Right lobe of liver (tissue), 6 donors: Measurements from ENCODE around the gene SYT14. TPM values are rescaled to one million over a fixed set of nuclear protein-coding genes. Genes with fewer than 3 reads are reported as not detected.

Experiments
- ATAC-seq, 4 donors: fragments of 200-7000 bp; cut with Tn5 transposase; one replicate each; pipeline ENCODE4 v1.9.1; 2020; ENCODE audit warnings: mild to moderate bottlenecking in 4 of 4, moderate library complexity in 4 of 4
- DNase-seq, 3 donors: peaks; one replicate each; pipeline ENCODE4 v3.0.0-alpha.2; 2020
- H3K27ac ChIP-seq, 3 donors: fragments of 200-600 bp; one replicate each; pipeline ENCODE4 v1.8.0; 2022
- H3K27me3 ChIP-seq, 2 donors: fragments of 200-600 bp; one replicate each; pipeline ENCODE4 v1.8.0; 2022
- H3K36me3 ChIP-seq, 4 donors: fragments of 200-600 bp; sonication (generic) in 1 of 4; one replicate each; pipeline versions ENCODE4 v1.5.1 to v1.8.0; 2017 to 2022; ENCODE audit warnings: control low read depth in 1 of 4
- H3K4me1 ChIP-seq, 4 donors: fragments of 200-600 bp; sonication (generic) in 1 of 4; one replicate each; pipeline versions ENCODE4 v1.5.1 to v1.8.0; 2017 to 2022; ENCODE audit warnings: control low read depth in 1 of 4
- H3K4me3 ChIP-seq, 3 donors: fragments of 200-600 bp; one replicate each; pipeline ENCODE4 v1.8.0; 2022
- H3K9me3 ChIP-seq, 4 donors: fragments of 200-600 bp; sonication (generic) in 1 of 4; one replicate each; pipeline versions ENCODE4 v1.5.1 to v1.8.0; 2017 to 2022; ENCODE audit warnings: control low read depth in 1 of 4
- POLR2A ChIP-seq: fragments of 450-650 bp; IDR thresholded peaks from one replicate; pipeline ENCODE4 v1.6.1; 2017; ENCODE audit warnings: antibody characterized with exemption, mild to moderate bottlenecking
- WGBS: methylation state at CpG from one replicate; pipeline ENCODE4 v1.1.6; 2018; ENCODE audit warnings: low coverage, low lambda C conversion rate; ENCODE audit not compliant: insufficient coverage; ENCODE audit errors: missing lambda C conversion rate; 5-methylcytosine and 5-hydroxymethylcytosine counted together
- intact Hi-C, 2 donors: fragments of 100-400 bp; cut with DNase I; formaldehyde crosslinking; loops; one replicate each; pipeline versions ENCODE4 v1.11.2 to v1.14.1; 2022
- total RNA-seq, 6 experiments: library from RNA; depleted of rRNA in 2 of 6; stranded (reverse); fragments of >200 nt in 2 of 6; fragmentation: NEBNext Ultra II Directional in 3 of 6; extraction: Animal tissue kit (Norgen Biotek cat#: 25700) in 3 of 6; gene quantifications; one replicate each; pipeline versions ENCODE4 v1.1.0 to v1.2.4, GENCODE V29; 2016 to 2023
- TF ChIP-seq, protein P1 (sequence below), 4 donors: fragments of 200-600 bp in 3 of 4; fragments of 450-650 bp in 1 of 4; IDR thresholded peaks; one replicate each; pipeline versions ENCODE4 v1.5.1 to v1.8.0; 2016 to 2022; ENCODE audit warnings: antibody characterized with exemption in 4 of 4, mild to moderate bottlenecking in 2 of 4
- donor health status: DM: no; HTN: yes; CAD: no.
- donor health status: DM: no; HTN: no; CAD: no.
- donor health status: DM: no; HTN: no; CAD: no.
- donor health status: DM: no; HTN: yes; CAD: no.
- donor health status: DM: no; HTN: yes; CAD: no.

SYT14 gene
- total RNA-seq, 6 experiments from 2014 or later = not detected

DNA sequence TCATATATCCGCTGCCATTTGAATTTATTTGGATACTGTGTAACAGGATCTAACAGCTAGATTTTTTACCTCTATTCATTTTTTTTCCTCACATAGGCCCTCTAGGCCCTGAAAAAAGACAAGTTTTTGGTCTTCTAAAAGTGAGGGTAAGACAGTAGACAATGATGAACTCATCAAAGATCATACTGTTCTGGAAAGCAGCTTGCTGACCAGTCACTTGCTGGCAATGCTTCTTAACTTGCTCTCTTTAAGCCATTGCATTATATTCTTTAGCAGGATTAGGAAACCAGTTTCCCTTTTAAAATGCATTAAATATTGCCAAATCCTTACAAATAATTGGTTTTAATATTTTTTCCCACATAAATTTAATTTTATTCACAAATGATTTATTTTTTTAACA is 65.5 kb downstream of the SYT14 start:
- 80% methylated on average over 1 of the region's 1 CpG for WGBS
- ATAC-seq = no peak

GRCh38 chr1:210010161-210010560 is 72.1 kb downstream of the SYT14 start:
- no peak for ATAC-seq
- TF ChIP-seq, protein P1, sequence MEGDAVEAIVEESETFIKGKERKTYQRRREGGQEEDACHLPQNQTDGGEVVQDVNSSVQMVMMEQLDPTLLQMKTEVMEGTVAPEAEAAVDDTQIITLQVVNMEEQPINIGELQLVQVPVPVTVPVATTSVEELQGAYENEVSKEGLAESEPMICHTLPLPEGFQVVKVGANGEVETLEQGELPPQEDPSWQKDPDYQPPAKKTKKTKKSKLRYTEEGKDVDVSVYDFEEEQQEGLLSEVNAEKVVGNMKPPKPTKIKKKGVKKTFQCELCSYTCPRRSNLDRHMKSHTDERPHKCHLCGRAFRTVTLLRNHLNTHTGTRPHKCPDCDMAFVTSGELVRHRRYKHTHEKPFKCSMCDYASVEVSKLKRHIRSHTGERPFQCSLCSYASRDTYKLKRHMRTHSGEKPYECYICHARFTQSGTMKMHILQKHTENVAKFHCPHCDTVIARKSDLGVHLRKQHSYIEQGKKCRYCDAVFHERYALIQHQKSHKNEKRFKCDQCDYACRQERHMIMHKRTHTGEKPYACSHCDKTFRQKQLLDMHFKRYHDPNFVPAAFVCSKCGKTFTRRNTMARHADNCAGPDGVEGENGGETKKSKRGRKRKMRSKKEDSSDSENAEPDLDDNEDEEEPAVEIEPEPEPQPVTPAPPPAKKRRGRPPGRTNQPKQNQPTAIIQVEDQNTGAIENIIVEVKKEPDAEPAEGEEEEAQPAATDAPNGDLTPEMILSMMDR (IDR thresholded peaks at IDR 0.05) = no peak
- no peak for TF ChIP-seq POLR2A
- H3K4me3 ChIP-seq = no peak overlapping the region
- no peak for DNase-seq
- intact Hi-C loops = no loop called here
- no peaks in the 10 kb centered on the region for H3K27me3 ChIP-seq
- H3K9me3 ChIP-seq = no peaks in the 10 kb centered on the region
- H3K36me3 ChIP-seq = no peaks in the 10 kb centered on the region
- no peaks in the 10 kb centered on the region for H3K4me1 ChIP-seq
- WGBS = 59% methylated on average over 2 of the region's 2 CpGs
- H3K27ac ChIP-seq = no peak overlapping the region

More for the DNA sequence above, 65.5 kb downstream of the SYT14 start:
- no peaks in the 10 kb centered on the region for H3K4me1 ChIP-seq
- no peak overlapping the region for H3K27ac ChIP-seq
- H3K36me3 ChIP-seq = no peaks in the 10 kb centered on the region
- intact Hi-C loops = no loop called here
- TF ChIP-seq POLR2A = no peak
- TF ChIP-seq, protein P1 (IDR thresholded peaks at IDR 0.05) = no peak
- H3K27me3 ChIP-seq = no peaks in the 10 kb centered on the region
- H3K4me3 ChIP-seq = no peak overlapping the region
- DNase-seq = no peak
- H3K9me3 ChIP-seq = no peaks in the 10 kb centered on the region

DNA sequence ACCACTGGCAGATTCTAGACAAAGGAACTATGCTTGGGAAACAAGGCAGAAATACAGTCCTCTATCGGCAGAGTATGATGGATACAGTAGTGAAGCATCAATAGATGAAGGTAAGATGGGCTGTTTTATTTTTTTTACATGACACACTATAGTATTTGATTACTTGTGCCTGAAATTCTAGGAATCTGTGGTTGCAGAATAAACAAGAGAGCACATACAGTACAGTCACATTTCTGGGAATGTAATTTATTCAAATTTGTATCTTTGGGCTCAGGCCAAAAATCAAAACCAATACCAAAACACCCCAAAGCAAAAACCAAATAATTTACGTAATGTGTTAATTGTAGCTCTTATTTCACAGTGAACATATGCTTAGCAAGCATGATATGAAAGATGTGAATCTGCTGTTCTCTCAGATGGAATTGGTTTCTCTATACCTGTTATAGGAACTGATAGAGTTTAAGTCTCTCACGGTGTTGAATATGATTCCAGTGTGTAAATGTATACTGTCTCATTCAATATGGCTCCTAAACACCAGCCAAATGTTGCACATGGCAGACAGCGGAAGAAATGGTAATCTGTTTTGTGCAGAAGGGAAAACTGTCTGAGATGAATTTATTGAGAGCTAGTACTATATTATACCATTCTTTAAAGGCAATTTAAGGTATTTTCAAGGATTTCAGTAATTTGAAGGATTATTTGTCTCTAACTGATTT is 83.3 kb downstream of the SYT14 start:
- Histone ChIP-seq H3K36me3 (no peaks in the 10 kb centered on the region), H3K27me3 (no peaks in the 10 kb centered on the region), H3K4me1 (no peaks in the 10 kb centered on the region), H3K9me3 (no peaks in the 10 kb centered on the region), H3K4me3 (no peak overlapping the region), H3K27ac (no peak overlapping the region)
- 69% methylated on average over 4 of the region's 4 CpGs for WGBS
- no peak for TF ChIP-seq POLR2A
- TF ChIP-seq, protein P1 (IDR thresholded peaks at IDR 0.05) = no peak
- no peak for ATAC-seq
- intact Hi-C loops = no loop called here
- no peak for DNase-seq

DNA sequence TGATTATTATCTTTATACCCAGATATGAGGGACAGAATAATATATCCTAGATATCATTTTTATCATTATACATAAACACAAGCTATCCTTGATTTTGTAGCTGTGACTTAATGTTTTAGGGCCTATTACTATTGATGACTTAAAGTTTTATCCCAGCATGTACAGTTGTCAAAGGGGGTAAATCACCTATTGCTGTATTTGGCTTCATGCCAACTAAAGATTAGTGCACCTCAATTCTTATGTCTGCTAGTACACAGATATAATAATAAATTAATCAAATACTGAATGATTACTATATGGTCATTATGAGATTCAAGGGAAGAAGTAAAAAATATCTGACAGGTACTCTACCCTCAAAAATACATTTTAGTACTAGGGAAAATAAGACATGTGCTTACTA is 84.0 kb downstream of the SYT14 start:
- Histone ChIP-seq H3K27me3 (no peaks in the 10 kb centered on the region), H3K27ac (no peak overlapping the region), H3K36me3 (no peaks in the 10 kb centered on the region), H3K4me3 (no peak overlapping the region), H3K4me1 (no peaks in the 10 kb centered on the region), H3K9me3 (no peaks in the 10 kb centered on the region)
- DNase-seq = no peak
- no peak for ATAC-seq
- no peak for TF ChIP-seq POLR2A
- TF ChIP-seq, protein P1 (IDR thresholded peaks at IDR 0.05) = no peak
- intact Hi-C loops = no loop called here

GRCh38 chr1:210024282-210024681 is 86.3 kb downstream of the SYT14 start:
- Histone ChIP-seq H3K9me3 (no peaks in the 10 kb centered on the region), H3K27ac (no peak overlapping the region), H3K4me1 (no peaks in the 10 kb centered on the region), H3K36me3 (no peaks in the 10 kb centered on the region), H3K4me3 (no peak overlapping the region), H3K27me3 (no peaks in the 10 kb centered on the region)
- intact Hi-C loops = no loop called here
- TF ChIP-seq POLR2A = no peak
- DNase-seq = no peak
- WGBS = 77% methylated on average over 2 of the region's 2 CpGs
- no peak for ATAC-seq
